HPDE6-E6E7 (cell line): ENCODE data around the gene CNST.
"Not testable (repeated sequence)": the region's sequence is repeated elsewhere in the genome, so short reads cannot be mapped to it uniquely, and the experiment has no call there.

ENCODE experiments used
- DNase-seq: peaks from one replicate; pipeline ENCODE4 v3.0.0; 2011; ENCODE audit warnings: missing footprints; ENCODE audit errors: extremely low spot score

The CNST gene

GRCh38 chr1:246618240-246618808 lies 52.1 kb downstream of the CNST start:
- DNase-seq = no peak

- DNase-seq = no peak
Measured at GRCh38 chr1:246622035-246622652, 55.9 kb downstream of the CNST start.

- no peak for DNase-seq
Measured at GRCh38 chr1:246624091-246624490, 57.8 kb downstream of the CNST start.

- no peak for DNase-seq
Measured at GRCh38 chr1:246629030-246629429, 62.8 kb downstream of the CNST start.

- DNase-seq = no peak
Measured at GRCh38 chr1:246629976-246630375, 63.7 kb downstream of the CNST start.

- no peak for DNase-seq
Measured at GRCh38 chr1:246631426-246631825, 65.2 kb downstream of the CNST start.

- DNase-seq = peak; percentile 17
Measured at GRCh38 chr1:246632281-246633168, 66.3 kb downstream of the CNST start.

GRCh38 chr1:246634659-246635058 lies 68.4 kb downstream of the CNST start:
- DNase-seq = not testable (repeated sequence)

GRCh38 chr1:246638941-246639655 lies 72.8 kb downstream of the CNST start:
- DNase-seq = no peak

GRCh38 chr1:246639732-246640131 lies 73.5 kb downstream of the CNST start:
- DNase-seq = no peak

- no peak for DNase-seq
Measured at GRCh38 chr1:246640747-246641146, 74.5 kb downstream of the CNST start.

GRCh38 chr1:246641394-246641793 lies 75.1 kb downstream of the CNST start:
- DNase-seq = no peak

- no peak for DNase-seq
Measured at GRCh38 chr1:246642719-246643118, 76.5 kb downstream of the CNST start.

- DNase-seq = no peak
Measured at GRCh38 chr1:246647113-246647512, 80.9 kb downstream of the CNST start.

GRCh38 chr1:246647513-246647912 lies 81.3 kb downstream of the CNST start:
- no peak for DNase-seq

GRCh38 chr1:246651012-246651695 lies 84.9 kb downstream of the CNST start:
- no peak for DNase-seq

GRCh38 chr1:246658567-246658966 lies 92.3 kb downstream of the CNST start:
- DNase-seq = no peak

GRCh38 chr1:246659594-246660140 lies 93.4 kb downstream of the CNST start:
- DNase-seq = no peak

GRCh38 chr1:246661451-246661850 lies 95.2 kb downstream of the CNST start:
- DNase-seq = no peak

- DNase-seq = no peak
Measured at GRCh38 chr1:246667773-246668172, 101.5 kb downstream of the CNST start.

- no peak for DNase-seq
Measured at GRCh38 chr1:246669659-246670058, 103.4 kb downstream of the CNST start.
